Measurements from ENCODE around the gene RPL14. TPM values are rescaled to one million over a fixed set of nuclear protein-coding genes. Genes with fewer than 3 reads are reported as not detected.

RPL14 gene
- total and polyA plus RNA-seq, 2 of the 13 experiments (the other 11 are each of a cell fraction or from before 2014, with no cell fraction given), result 502 to 1,291 TPM

- no peak for TF ChIP-seq FLYWCH1 (CRISPR knock-in tag; IDR thresholded peaks at IDR 0.05)
- TF ChIP-seq NFAT5 (CRISPR knock-in tag; IDR thresholded peaks at IDR 0.05), result no peak
- TF ChIP-seq MTF1 (CRISPR knock-in tag; IDR thresholded peaks at IDR 0.05), result no peak
- TF ChIP-seq ATF6 (CRISPR knock-in tag; conservative IDR thresholded peaks at IDR 0.05), result 0 out of 2 replicates have a peak, but pooled peaks have one; percentile 48
- TF ChIP-seq KAT8 (CRISPR knock-in tag; IDR thresholded peaks at IDR 0.05), result peak; percentile 94
- no peak for TF ChIP-seq ZNF382 (CRISPR knock-in tag; IDR thresholded peaks at IDR 0.05; ENCODE audit: borderline replicate concordance)
- no peak for TF ChIP-seq HNF4G (IDR thresholded peaks at IDR 0.05; ENCODE audit: borderline replicate concordance, low read depth, low read length)
- no peak for TF ChIP-seq HNF4G (CRISPR knock-in tag; IDR thresholded peaks at IDR 0.05; ENCODE audit: borderline replicate concordance, low read depth)
- TF ChIP-seq ZNF503 (CRISPR knock-in tag; IDR thresholded peaks at IDR 0.05), result no peak
- TF ChIP-seq MYPOP (CRISPR knock-in tag; IDR thresholded peaks at IDR 0.05), result no peak
- no peak for TF ChIP-seq GATA4 (IDR thresholded peaks at IDR 0.05; ENCODE audit: borderline replicate concordance, low read depth)
- TF ChIP-seq TAF15 (IDR thresholded peaks at IDR 0.05; ENCODE audit: low read depth, low read length, poor library complexity, severe bottlenecking), result no peak
- TF ChIP-seq POLR2A (IDR thresholded peaks at IDR 0.05; ENCODE audit: insufficient read depth in 1 of 2, low read depth in 2 of 2, low read length in 2 of 2), result peak; percentile 74 to 78
- no peak for TF ChIP-seq CEBPB (IDR thresholded peaks at IDR 0.05; ENCODE audit: borderline replicate concordance, low read depth, low read length)
- no peak for TF ChIP-seq ZBTB10 (CRISPR knock-in tag; IDR thresholded peaks at IDR 0.05; ENCODE audit: borderline replicate concordance)
These were observed 48.7 kb downstream of the RPL14 start, which contains the start of gene ZNF620 (continued) for GRCh38 chr3:40505599-40506462.
